HG03342 (cell line): ENCODE data around the gene EPM2AIP1.
"Not testable (repeated sequence)": the region's sequence is repeated elsewhere in the genome, so short reads cannot be mapped to it uniquely, and the experiment has no call there.

Experiments
- ATAC-seq: cut with Tn5 transposase; IDR thresholded peaks from one replicate; pipeline ENCODE4 v1.9.1; 2021; ENCODE audit warnings: mild to moderate bottlenecking, moderate library complexity; ENCODE audit not compliant: unreplicated experiment

The EPM2AIP1 gene

DNA sequence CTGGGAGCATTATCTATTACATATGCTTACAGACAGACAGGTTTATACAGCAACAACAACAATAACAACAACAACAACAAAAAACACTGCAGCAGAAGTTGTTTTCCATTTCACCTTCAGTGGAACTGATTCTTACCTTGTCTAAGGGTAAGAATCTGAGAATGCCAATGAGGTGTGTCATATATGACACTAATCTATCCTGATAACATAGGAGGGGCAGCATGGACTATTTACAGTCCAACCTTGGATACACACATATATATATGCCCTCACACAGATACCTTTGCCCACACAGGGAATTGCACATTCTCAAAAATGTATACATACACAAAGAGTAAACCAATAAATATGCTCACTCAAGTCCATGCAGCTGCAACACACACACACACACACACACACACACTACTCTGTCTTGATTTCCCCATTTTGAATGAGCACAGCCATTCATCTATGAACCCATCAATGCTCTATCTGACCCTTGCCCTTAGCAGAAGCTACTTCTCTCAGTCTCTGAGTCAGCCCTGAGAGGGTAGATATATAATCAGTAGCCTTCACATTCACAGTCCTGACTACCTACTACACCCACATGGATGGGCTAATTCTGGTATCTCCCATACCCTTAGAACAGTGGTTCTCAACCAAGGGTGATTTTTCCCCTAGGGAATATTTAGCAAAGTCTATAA, 38.3 kb downstream of the EPM2AIP1 start:
- ATAC-seq = no peak

DNA sequence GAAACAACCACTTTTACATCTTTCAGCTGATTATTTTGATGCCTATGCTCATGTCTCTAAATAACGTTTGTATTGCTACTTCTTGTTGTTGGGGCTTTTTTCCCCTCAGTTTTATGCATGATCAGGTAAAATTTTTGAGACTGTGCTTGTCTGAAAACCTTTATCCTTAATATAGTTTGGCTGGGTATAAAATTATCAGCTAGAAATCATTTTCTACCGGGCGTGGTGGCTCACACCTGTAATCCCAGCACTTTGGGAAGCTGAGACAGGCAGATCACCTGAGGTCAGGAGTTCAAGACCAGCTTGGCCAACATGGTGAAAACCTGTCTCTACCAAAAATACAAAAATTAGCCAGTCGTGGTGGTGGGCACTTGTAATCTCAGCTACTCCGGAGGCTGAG, 45.1 kb downstream of the EPM2AIP1 start:
- ATAC-seq = not testable (repeated sequence)

DNA sequence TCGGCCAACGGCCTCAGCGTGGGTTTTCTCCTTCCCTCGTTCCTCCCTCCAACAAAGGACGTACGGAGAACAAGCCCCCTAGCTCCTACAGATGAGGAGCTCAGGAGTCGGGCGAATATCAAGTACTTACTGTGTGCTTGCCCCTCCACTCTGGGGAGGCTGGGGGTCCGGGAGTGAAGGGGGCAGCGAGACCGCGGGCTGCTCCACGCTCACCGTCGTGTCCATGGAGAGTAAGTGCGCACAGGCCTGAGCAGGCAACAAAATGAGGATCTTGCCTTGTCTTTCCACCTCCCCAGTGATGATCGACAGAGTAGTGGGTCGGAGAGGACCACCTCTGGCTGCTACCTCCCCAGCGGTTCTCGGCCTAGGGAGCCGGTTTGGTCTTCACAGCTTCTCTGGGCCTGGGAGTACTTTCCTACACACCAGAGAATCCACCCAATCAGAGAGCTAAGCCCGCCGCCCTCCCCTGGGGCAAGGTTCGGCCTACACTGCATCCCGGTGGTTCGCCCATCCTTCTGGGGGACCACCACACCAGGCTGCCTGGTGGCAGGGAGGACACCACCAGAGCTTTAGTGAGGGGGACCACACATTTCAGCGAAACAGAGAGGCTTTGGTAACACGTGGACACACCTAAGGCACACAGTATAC, 47.5 kb downstream of the EPM2AIP1 start:
- no peak for ATAC-seq

DNA sequence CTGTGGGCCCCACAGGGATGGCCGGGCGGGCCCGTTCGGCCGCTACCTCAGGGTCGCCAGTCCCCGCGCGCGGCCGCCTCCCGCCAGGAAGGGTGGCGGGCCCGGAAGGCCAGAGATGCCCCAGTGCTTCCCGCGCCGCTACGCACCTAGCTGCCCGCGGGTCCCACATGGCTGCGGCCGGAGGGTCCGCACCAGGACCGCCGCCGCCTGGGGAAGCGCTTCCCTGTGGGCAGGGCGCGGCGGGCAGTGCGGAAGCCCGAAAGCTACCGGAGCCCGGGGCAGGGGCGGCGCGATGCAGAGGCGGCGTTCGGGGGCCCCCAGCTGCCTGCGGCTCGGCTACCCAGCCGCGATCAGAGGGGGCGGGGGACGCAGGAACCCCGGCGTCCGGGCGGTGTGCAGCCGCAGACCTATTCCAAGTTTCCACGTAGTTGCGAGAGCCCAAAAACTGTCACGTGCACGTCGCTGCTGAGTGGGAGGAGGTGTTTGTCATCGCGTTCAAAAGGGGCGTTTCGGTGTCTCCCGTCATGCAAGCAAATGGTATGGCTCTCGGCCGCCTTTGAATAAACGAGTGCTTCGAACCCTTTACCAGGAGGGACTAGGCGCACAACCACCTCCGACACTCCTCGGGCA, 48.2 kb downstream of the EPM2AIP1 start, which contains the start of gene TRANK1:
TRANK1 (minus strand) TSS at position 414 of the 630 bp plus-strand sequence; CDS start at position 169, 245 bp downstream.
- ATAC-seq = peak; percentile 58

DNA sequence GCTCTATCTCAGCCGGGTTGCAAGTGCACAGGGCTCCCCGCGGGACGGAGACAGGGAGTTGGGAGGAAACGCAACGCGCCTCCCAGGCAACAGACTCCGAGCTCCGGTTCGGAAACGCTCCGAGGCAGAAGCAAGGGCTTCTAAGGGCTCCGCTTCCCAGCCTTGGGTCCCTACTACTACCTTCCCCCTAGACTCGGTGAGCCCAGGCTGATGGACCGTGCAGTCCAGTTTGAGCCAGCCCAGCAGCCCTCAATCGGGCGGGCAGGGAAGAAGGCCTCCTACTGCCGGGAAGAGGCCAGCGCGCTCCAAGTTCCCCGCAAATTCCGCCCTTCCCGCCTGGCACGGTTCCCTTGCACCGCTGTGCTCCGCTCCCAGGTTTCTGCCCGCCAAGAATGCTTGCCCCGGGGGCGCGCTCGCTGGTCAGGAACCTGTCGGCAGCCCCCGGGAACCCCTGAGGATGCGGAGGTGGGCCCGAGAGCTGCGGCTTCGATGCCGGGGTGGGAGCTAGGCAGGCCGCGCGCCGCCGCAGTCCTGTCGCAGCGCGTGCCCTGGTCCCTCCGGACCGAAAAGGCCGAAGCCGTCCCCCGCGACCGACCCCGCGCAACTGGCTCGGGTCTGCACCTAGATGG, 48.8 kb downstream of the EPM2AIP1 start:
- peak; percentile 49 for ATAC-seq

DNA sequence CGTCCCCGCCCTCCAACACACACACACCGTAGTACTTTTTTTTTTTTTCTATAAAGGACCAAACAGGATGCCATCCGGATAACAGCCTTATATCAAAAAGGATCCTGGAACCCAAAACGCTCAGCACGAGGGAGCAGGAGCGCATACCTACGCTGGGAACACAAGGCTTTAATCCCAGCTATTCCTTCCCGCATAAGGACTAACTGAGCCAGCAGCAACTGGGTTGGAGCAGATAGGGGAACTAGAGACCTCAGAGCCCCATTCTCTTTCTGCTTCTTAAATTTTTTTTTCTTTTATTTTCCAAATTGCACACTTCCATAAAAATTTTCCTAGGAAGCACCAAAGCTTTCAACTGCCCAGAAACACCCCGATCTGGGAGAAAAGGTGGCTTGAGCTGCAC, 49.3 kb downstream of the EPM2AIP1 start:
- ATAC-seq = no peak

DNA sequence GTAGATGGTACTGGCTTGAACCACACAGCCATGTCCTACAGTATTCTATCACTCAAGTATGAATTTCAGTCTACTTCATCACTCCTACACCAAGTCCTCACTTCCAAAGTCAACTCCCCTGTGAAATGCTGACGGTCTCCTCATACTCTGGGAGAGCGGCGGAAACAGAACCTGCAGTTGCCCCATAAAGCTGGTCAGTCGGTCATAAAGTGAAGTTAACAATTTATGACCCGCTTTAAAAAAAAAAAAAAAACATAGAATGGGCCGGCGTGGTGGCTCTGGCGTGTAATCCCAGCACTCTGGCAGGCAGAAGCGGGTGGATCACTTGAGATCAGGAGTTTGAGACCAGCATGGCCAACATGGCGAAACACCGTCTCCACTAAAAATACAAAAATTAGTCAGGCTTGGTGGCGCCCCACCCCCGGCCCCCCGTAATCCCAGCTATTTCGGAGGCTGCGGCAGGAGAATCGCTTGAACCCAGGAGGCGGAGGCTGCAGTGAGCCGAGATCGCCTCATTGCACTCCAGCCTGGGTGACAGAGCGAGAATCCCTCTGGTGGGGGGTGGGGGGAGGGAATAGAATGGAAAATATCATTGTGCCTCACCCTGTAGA, 50.2 kb downstream of the EPM2AIP1 start:
- ATAC-seq = no peak

DNA sequence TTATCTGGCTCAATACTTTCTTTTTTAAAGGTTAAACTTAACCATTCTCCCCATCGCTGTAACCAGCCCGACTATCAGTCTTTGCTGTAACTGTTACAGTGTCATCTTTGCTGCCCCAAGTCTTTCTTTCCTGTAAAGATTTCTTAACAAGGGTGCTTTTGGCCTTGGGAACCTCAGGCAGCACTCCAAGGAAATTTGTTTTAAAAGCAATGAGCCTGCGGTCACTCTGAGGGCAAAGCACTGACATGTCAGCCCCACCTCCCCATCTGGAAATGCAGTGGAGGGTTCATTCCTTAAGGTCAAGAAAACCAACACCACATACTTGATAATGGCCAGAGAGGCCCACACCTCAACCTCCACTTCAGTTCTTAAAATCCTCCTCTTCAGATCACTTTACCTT, 51.3 kb downstream of the EPM2AIP1 start:
- no peak for ATAC-seq

DNA sequence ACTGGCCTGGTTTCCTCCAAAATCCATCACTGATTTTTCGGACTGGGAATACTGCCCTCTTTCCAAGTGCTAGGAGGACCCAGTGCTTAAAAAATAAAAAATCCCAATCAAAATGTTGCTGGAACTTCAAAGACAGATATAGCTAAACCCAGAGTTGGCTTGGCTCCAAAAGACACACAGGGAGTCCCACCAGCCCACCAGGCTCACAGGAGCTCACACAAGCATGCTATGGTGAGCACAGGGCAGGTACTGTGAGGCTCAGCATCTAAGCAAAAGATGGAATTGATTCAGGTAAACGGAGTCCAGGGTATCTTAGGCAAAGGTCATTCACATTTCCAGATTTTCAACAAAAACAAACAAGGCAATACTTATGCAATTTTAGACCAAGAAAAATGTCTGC, 51.8 kb downstream of the EPM2AIP1 start:
- no peak for ATAC-seq

DNA sequence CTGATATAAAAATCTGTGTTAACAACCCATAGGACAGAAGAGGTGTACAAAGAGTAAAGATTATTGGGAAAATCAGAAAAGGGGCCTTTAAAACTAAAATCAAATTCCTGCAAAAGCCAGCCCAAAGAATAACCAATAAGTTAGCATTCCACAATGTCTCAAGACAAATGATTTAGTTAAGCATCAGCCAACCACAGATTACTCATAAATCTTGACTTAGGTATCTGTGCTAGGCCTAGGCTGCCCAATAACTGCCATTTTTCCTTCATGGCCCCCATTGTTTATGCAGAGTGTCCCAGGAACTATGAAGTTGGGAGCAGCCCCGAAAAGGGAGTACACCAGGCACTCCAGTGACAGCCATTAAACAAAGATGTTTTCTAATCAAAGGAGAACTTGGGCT, 55.4 kb downstream of the EPM2AIP1 start:
- no peak for ATAC-seq
